ENCODE measurements around the gene ZIC2. TPM values are rescaled to one million over a fixed set of nuclear protein-coding genes. Genes with fewer than 3 reads are reported as not detected.

ZIC2 gene
- total RNA-seq, 4 donors from 2014 or later, result not detected

GRCh38 chr13:99996381-99996973, 14.9 kb downstream of the ZIC2 start:
- Histone ChIP-seq H3K36me3 (no peaks in the 10 kb centered on the region), H3K4me3 (no peak overlapping the region), H3K27me3 (peaks cover 95% of the 10 kb centered on the region), H3K27ac (no peak overlapping the region), H3K9me3 (no peaks in the 10 kb centered on the region), H3K4me1 (peaks cover 7% of the 10 kb centered on the region)
- WGBS, result 25% methylated on average over 8 of the region's 8 CpGs
- TF ChIP-seq POLR2A (IDR thresholded peaks at IDR 0.05), result no peak
- no peak for TF ChIP-seq POLR2AphosphoS5 (IDR thresholded peaks at IDR 0.05)
- no peak for TF ChIP-seq EP300 (IDR thresholded peaks at IDR 0.05)
- no peak for TF ChIP-seq CTCF (IDR thresholded peaks at IDR 0.05)
- DNase-seq (ENCODE audit: low spot score in 2 of 2), result no peak

GRCh38 chr13:99997702-99998214, 16.2 kb downstream of the ZIC2 start:
- WGBS, result 63% methylated on average over 25 of the region's 40 CpGs
- Histone ChIP-seq H3K4me1 (peaks cover 4% of the 10 kb centered on the region), H3K27ac (no peak overlapping the region), H3K36me3 (no peaks in the 10 kb centered on the region), H3K27me3 (peaks cover 86% of the 10 kb centered on the region), H3K4me3 (no peak overlapping the region), H3K9me3 (no peaks in the 10 kb centered on the region)
- TF ChIP-seq POLR2AphosphoS5 (IDR thresholded peaks at IDR 0.05), result no peak
- TF ChIP-seq CTCF (IDR thresholded peaks at IDR 0.05), result no peak
- no peak for TF ChIP-seq POLR2A (IDR thresholded peaks at IDR 0.05)
- no peak for TF ChIP-seq EP300 (IDR thresholded peaks at IDR 0.05)
- DNase-seq (ENCODE audit: low spot score in 2 of 2), result no peak

- TF ChIP-seq EP300 (IDR thresholded peaks at IDR 0.05) (no peak), POLR2A (IDR thresholded peaks at IDR 0.05) (no peak), POLR2AphosphoS5 (IDR thresholded peaks at IDR 0.05) (no peak), CTCF (IDR thresholded peaks at IDR 0.05) (no peak)
- Histone ChIP-seq H3K36me3 (no peaks in the 10 kb centered on the region), H3K9me3 (no peaks in the 10 kb centered on the region), H3K4me1 (peaks cover 4% of the 10 kb centered on the region), H3K4me3 (no peak overlapping the region), H3K27ac (no peak overlapping the region), H3K27me3 (peaks cover 86% of the 10 kb centered on the region)
- DNase-seq (ENCODE audit: low spot score in 2 of 2), result no peak
- 93% methylated on average over 11 of the region's 11 CpGs for WGBS
Measured at GRCh38 chr13:99998261-99998660, 16.7 kb downstream of the ZIC2 start.

- TF ChIP-seq CTCF (IDR thresholded peaks at IDR 0.05) (no peak), POLR2AphosphoS5 (IDR thresholded peaks at IDR 0.05) (no peak), EP300 (IDR thresholded peaks at IDR 0.05) (no peak), POLR2A (IDR thresholded peaks at IDR 0.05) (no peak)
- H3K9me3 ChIP-seq, result no peaks in the 10 kb centered on the region
- H3K4me1 ChIP-seq, result no peaks in the 10 kb centered on the region
- H3K36me3 ChIP-seq, result no peaks in the 10 kb centered on the region
- H3K27me3 ChIP-seq, result peaks cover 22% of the 10 kb centered on the region
- 78% methylated on average over 1 of the region's 1 CpG for WGBS
- DNase-seq (ENCODE audit: low spot score in 2 of 2), result no peak
- H3K27ac ChIP-seq, result no peak overlapping the region
- H3K4me3 ChIP-seq, result no peak overlapping the region
Measured at GRCh38 chr13:100014621-100015020, 33.0 kb downstream of the ZIC2 start.

- no peak for TF ChIP-seq EP300 (IDR thresholded peaks at IDR 0.05)
- TF ChIP-seq CTCF (IDR thresholded peaks at IDR 0.05), result no peak
- TF ChIP-seq POLR2AphosphoS5 (IDR thresholded peaks at IDR 0.05), result no peak
- no peak for TF ChIP-seq POLR2A (IDR thresholded peaks at IDR 0.05)
- no peak overlapping the region for H3K4me3 ChIP-seq
- peaks cover 5% of the 10 kb centered on the region for H3K27me3 ChIP-seq
- H3K27ac ChIP-seq, result no peak overlapping the region
- H3K4me1 ChIP-seq, result no peaks in the 10 kb centered on the region
- 90% methylated on average over 3 of the region's 3 CpGs for WGBS
- no peaks in the 10 kb centered on the region for H3K36me3 ChIP-seq
- no peaks in the 10 kb centered on the region for H3K9me3 ChIP-seq
- no peak for DNase-seq (ENCODE audit: low spot score in 2 of 2)
Measured at GRCh38 chr13:100019780-100020356, 38.3 kb downstream of the ZIC2 start.
